ENCODE measurements around the gene ETNK2. TPM values are rescaled to one million over a fixed set of nuclear protein-coding genes. Genes with fewer than 3 reads are reported as not detected.

Gene ETNK2
- total RNA-seq, 6 experiments from 2014 or later: 30.9 to 231 (median 98.9) TPM

GRCh38 chr1:204123376-204123775 lies 28.5 kb downstream of the ETNK2 start:
- TF ChIP-seq CTCF (IDR thresholded peaks at IDR 0.05) (peak; percentile 23 to 44 (median 38)), POLR2A (IDR thresholded peaks at IDR 0.05) (no peak)
- no peak overlapping the region for H3K27ac ChIP-seq
- no peaks in the 10 kb centered on the region for H3K27me3 ChIP-seq
- H3K36me3 ChIP-seq: peaks cover 0 to 29% (median 9%) of the 10 kb centered on the region in 4 donors
- H3K4me1 ChIP-seq: peaks cover 0 to 18% (median 8%) of the 10 kb centered on the region in 4 donors
- H3K9me3 ChIP-seq: no peaks in the 10 kb centered on the region
- WGBS (ENCODE audit: insufficient coverage, low coverage, low lambda C conversion rate, missing lambda C conversion rate): 58% methylated on average over 4 of the region's 9 CpGs
- DNase-seq: no peak
- H3K4me3 ChIP-seq: no peak overlapping the region
- intact Hi-C loops (cut with DNase I): loop anchor here in 1 of 2 donors (10.0 kb wide), 1 partner anchor 49 kb away; the partner anchor contains the start of gene SOX13
- peak in 1 of 4 donors; percentile 8 for ATAC-seq

DNA sequence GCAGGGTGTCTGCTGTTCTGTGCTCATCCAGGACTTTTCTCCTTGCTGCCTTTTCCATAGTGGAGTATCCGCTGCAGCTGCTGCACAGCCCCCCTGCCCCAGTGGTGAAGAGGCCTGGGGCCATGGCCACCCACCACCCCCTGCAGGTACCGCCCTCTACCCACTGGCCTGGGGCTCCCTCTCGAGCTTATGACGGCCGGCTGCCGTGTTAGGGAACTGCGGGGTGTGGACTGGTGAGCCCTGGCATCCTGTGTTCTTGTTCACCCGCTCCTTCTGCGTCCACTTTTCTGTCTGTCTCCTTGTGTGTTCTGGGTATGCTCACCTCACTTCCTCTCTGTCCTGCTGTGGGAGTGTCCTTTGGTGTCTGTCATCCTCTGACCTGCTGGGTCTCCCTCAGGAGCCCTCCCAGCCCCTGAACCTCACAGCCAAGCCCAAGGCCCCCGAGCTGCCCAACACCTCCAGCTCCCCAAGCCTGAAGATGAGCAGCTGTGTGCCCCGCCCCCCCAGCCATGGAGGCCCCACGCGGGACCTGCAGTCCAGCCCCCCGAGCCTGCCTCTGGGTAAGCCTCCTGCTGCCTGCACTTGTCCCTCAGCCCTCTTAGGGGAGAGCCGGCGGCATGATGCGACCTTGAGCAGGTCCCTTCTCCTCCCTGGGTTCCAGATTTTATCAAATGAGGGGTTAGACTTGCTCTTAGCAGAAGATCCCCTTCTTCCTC lies 29.8 kb downstream of the ETNK2 start:
- no peak for DNase-seq
- peaks cover 0 to 35% (median 14%) of the 10 kb centered on the region in 4 donors for H3K36me3 ChIP-seq
- WGBS (ENCODE audit: insufficient coverage, low coverage, low lambda C conversion rate, missing lambda C conversion rate): 95% methylated on average over 7 of the region's 17 CpGs
- intact Hi-C loops (cut with DNase I): loop anchor here in 1 of 2 donors (10.0 kb wide), 1 partner anchor 47 kb away; the partner anchor contains the start of gene SOX13
- H3K4me1 ChIP-seq: peaks cover 0 to 4% (median 2%) of the 10 kb centered on the region in 4 donors
- H3K27ac ChIP-seq: no peak overlapping the region
- no peak for ATAC-seq
- H3K4me3 ChIP-seq: no peak overlapping the region
- TF ChIP-seq POLR2A (IDR thresholded peaks at IDR 0.05) (no peak), CTCF (IDR thresholded peaks at IDR 0.05) (no peak)
- no peaks in the 10 kb centered on the region for H3K9me3 ChIP-seq
- no peaks in the 10 kb centered on the region for H3K27me3 ChIP-seq

DNA sequence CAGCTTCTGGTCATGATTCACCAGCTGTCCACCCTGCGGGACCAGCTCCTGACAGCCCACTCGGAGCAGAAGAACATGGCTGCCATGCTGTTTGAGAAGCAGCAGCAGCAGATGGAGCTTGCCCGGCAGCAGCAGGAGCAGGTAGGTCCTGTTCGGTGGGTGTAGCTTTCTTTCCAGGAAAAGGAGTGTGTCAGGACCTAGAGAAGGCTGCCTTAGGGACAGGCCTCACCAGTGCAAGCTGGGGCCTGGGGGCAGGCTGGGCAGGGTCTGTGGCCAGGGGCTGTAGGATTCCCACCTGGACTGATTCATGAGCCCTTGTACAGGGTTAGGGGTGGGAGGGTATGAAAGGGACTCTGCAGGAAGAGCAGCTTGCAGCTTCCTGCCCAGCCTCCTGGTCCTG lies 35.3 kb downstream of the ETNK2 start:
- TF ChIP-seq CTCF (IDR thresholded peaks at IDR 0.05): no peak
- TF ChIP-seq POLR2A (IDR thresholded peaks at IDR 0.05): no peak
- 100% methylated on average over 1 of the region's 4 CpGs for WGBS (ENCODE audit: insufficient coverage, low coverage, low lambda C conversion rate, missing lambda C conversion rate)
- Histone ChIP-seq H3K27me3 (no peaks in the 10 kb centered on the region), H3K36me3 (peaks cover 0 to 14% (median 6%) of the 10 kb centered on the region in 4 donors), H3K27ac (no peak overlapping the region), H3K9me3 (no peaks in the 10 kb centered on the region), H3K4me1 (no peaks in the 10 kb centered on the region), H3K4me3 (no peak overlapping the region)
- DNase-seq (no peak), ATAC-seq (no peak)
- intact Hi-C loops (cut with DNase I): no loop called here

DNA sequence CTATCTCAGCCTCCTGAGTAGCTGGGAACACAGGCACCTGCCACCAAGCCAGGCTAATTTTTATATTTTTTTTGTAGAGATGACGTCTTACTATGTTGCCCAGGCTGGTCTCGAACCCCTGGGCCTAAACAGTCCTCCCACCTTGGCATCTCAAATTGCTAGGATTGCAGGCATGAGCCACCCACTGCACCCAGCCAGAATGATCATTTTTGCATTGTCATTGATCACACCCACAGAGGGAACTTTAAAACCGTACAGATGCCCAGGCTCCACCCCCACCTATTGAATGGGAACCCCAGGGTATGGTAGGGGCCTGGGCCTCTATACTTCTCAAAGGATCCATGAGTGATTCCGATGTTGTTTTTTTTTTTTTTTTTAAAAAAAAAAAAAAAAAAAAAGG lies 36.7 kb downstream of the ETNK2 start:
- WGBS (ENCODE audit: insufficient coverage, low coverage, low lambda C conversion rate, missing lambda C conversion rate): 100% methylated on average over 3 of the region's 4 CpGs
- Histone ChIP-seq H3K36me3 (peaks cover 0 to 14% (median 6%) of the 10 kb centered on the region in 4 donors), H3K9me3 (no peaks in the 10 kb centered on the region), H3K27ac (no peak overlapping the region), H3K4me3 (no peak overlapping the region), H3K27me3 (no peaks in the 10 kb centered on the region), H3K4me1 (no peaks in the 10 kb centered on the region)
- DNase-seq (no peak), ATAC-seq (no peak)
- TF ChIP-seq CTCF (IDR thresholded peaks at IDR 0.05) (no peak), POLR2A (IDR thresholded peaks at IDR 0.05) (no peak)
- intact Hi-C loops (cut with DNase I): no loop called here

Measured in right lobe of liver (tissue), 6 donors.